Measurements from ENCODE around the gene GDPD5. TPM values are rescaled to one million over a fixed set of nuclear protein-coding genes. Genes with fewer than 3 reads are reported as not detected.
A peak's percentile ranks its signal among the peaks of the same experiment; 100 is the strongest.

The GDPD5 gene
- total RNA-seq, 1 donor from 2014 or later: 4.4 TPM

DNA sequence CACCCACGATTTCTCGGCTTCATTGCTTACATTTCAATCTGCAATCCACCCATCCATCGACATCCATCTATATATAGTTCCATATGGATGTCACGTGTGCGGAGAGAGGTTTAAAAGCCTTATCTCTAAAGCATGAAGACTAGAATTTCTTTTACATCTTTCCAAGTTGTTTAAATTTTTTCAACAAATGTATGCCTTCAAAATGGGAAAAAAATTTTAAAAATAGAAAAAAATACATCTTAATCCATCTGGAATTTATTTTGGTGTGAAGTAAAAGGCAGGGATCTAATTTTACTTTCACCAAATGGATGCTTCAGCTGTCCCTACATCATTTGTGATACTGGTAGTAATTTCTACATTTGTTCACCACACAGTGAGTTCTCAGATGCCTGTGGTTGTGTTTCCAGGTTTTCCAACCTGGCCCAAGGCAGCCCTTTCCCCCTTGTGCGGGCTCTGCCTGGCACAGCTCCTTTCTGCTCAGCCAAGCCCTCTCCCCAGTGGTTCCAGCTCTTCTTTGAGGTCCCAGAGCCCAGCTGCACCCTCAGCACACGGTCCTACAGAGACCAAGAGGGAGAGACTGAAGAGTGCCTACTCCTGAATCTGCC lies 55.2 kb downstream of the GDPD5 start:
- Histone ChIP-seq H3K4me1 (peaks cover 36% of the 10 kb centered on the region), H3K9me3 (replicated peaks) (no peaks in the 10 kb centered on the region), H3K27me3 (ENCODE audit: low read depth) (no peaks in the 10 kb centered on the region), H3K4me3 (no peak overlapping the region), H3K27ac (replicated peaks) (no peak overlapping the region), H3K36me3 (no peaks in the 10 kb centered on the region)
- TF ChIP-seq, protein P1, sequence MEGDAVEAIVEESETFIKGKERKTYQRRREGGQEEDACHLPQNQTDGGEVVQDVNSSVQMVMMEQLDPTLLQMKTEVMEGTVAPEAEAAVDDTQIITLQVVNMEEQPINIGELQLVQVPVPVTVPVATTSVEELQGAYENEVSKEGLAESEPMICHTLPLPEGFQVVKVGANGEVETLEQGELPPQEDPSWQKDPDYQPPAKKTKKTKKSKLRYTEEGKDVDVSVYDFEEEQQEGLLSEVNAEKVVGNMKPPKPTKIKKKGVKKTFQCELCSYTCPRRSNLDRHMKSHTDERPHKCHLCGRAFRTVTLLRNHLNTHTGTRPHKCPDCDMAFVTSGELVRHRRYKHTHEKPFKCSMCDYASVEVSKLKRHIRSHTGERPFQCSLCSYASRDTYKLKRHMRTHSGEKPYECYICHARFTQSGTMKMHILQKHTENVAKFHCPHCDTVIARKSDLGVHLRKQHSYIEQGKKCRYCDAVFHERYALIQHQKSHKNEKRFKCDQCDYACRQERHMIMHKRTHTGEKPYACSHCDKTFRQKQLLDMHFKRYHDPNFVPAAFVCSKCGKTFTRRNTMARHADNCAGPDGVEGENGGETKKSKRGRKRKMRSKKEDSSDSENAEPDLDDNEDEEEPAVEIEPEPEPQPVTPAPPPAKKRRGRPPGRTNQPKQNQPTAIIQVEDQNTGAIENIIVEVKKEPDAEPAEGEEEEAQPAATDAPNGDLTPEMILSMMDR (IDR thresholded peaks at IDR 0.05; ENCODE audit: borderline replicate concordance): no peak
- intact Hi-C loops (cut with micrococcal nuclease): no loop called here
- no peak for DNase-seq

- Histone ChIP-seq H3K9me3 (replicated peaks) (no peaks in the 10 kb centered on the region), H3K27ac (replicated peaks) (no peak overlapping the region), H3K36me3 (no peaks in the 10 kb centered on the region), H3K27me3 (ENCODE audit: low read depth) (no peaks in the 10 kb centered on the region), H3K4me1 (peaks cover 30% of the 10 kb centered on the region), H3K4me3 (no peak overlapping the region)
- DNase-seq: no peak
- TF ChIP-seq, protein P1 (IDR thresholded peaks at IDR 0.05; ENCODE audit: borderline replicate concordance): no peak
- intact Hi-C loops (cut with micrococcal nuclease): no loop called here
Measured at GRCh38 chr11:75469785-75470405, 55.8 kb downstream of the GDPD5 start.

DNA sequence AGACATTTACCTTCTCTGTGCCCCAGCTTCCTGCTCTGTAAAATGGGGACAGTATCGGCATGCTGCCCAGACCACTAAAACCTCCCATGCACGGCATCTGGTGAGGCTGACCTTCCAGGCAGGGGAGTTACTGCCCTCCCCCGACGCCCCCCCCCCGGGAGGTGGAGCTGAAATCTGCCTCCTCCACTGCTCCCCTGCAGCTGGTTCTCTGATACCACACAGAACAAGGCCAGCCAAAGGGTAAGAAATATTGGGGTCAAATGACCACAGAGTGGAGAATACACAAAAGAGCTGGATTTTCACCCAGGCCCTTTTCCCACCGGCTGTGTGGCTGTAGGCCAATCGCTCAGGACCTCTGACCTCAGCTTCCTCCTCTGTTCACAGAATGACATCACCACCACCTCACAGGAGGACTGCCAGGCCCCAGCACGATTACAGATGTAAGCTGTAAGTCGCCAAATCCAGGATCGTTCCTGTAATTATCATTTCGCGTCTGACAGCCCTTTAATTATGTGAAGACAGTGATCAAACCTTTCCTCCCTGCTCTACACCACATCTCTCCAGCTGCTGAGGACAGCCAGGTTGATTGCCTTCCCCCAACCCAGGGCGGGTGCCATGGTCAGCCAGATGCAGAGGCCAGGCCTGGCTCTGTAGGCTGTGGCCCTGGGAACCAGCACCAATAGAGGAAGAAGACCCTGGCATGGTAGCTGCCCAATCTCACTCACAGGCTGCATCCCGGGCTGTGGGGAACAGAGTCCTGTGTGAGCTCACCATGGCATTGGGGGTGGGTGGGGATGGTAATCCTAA lies 57.0 kb downstream of the GDPD5 start:
- TF ChIP-seq, protein P1 (IDR thresholded peaks at IDR 0.05; ENCODE audit: borderline replicate concordance): no peak
- intact Hi-C loops (cut with micrococcal nuclease): no loop called here
- peak; percentile 70 for DNase-seq
- Histone ChIP-seq H3K4me3 (no peak overlapping the region), H3K27me3 (ENCODE audit: low read depth) (no peaks in the 10 kb centered on the region), H3K9me3 (replicated peaks) (no peaks in the 10 kb centered on the region), H3K4me1 (peaks cover 23% of the 10 kb centered on the region), H3K27ac (replicated peaks) (peak overlapping the region; percentile 28), H3K36me3 (no peaks in the 10 kb centered on the region)

DNA sequence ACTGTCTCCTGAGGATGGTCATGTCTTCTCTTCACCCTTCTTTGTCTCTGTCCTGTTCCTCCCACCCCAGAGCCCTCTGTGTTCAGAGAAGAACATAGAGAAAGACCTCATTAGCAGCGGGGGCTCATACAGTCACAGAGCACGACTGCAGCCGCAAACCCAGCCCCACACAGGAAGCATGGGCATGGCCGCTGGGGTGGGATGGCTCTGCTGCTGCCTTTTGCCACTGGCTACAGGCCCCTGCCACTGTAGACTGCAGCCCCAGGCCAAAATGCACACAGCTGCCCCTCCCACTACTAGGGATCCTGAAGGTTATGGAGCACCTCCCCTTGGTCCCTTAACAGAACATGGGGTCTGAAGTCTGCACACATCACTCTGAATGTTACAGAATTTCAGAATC lies 57.9 kb downstream of the GDPD5 start:
- Histone ChIP-seq H3K4me3 (no peak overlapping the region), H3K4me1 (peaks cover 29% of the 10 kb centered on the region), H3K27ac (replicated peaks) (no peak overlapping the region), H3K27me3 (ENCODE audit: low read depth) (no peaks in the 10 kb centered on the region), H3K36me3 (no peaks in the 10 kb centered on the region), H3K9me3 (replicated peaks) (no peaks in the 10 kb centered on the region)
- intact Hi-C loops (cut with micrococcal nuclease): no loop called here
- TF ChIP-seq, protein P1 (IDR thresholded peaks at IDR 0.05; ENCODE audit: borderline replicate concordance): no peak
- no peak for DNase-seq

GRCh38 chr11:75467311-75467710 lies 58.4 kb downstream of the GDPD5 start:
- peaks cover 29% of the 10 kb centered on the region for H3K4me1 ChIP-seq
- intact Hi-C loops (cut with micrococcal nuclease): no loop called here
- H3K27ac ChIP-seq (replicated peaks): no peak overlapping the region

More at GRCh38 chr11:75467311-75467710, 58.4 kb downstream of the GDPD5 start:
- no peaks in the 10 kb centered on the region for H3K27me3 ChIP-seq (ENCODE audit: low read depth)
- no peak overlapping the region for H3K4me3 ChIP-seq
- no peaks in the 10 kb centered on the region for H3K36me3 ChIP-seq
- TF ChIP-seq, protein P1 (IDR thresholded peaks at IDR 0.05; ENCODE audit: borderline replicate concordance): no peak
- no peak for DNase-seq
- H3K9me3 ChIP-seq (replicated peaks): no peaks in the 10 kb centered on the region
